CD4-positive, alpha-beta T cell treated with Interleukin-10 for 1 hour (primary cell): Measurements from ENCODE around the gene TDRD9.

Source experiments
- DNase-seq: peaks from one replicate; pipeline ENCODE4 v3.0.0-alpha.2; 2020

Gene TDRD9

DNA sequence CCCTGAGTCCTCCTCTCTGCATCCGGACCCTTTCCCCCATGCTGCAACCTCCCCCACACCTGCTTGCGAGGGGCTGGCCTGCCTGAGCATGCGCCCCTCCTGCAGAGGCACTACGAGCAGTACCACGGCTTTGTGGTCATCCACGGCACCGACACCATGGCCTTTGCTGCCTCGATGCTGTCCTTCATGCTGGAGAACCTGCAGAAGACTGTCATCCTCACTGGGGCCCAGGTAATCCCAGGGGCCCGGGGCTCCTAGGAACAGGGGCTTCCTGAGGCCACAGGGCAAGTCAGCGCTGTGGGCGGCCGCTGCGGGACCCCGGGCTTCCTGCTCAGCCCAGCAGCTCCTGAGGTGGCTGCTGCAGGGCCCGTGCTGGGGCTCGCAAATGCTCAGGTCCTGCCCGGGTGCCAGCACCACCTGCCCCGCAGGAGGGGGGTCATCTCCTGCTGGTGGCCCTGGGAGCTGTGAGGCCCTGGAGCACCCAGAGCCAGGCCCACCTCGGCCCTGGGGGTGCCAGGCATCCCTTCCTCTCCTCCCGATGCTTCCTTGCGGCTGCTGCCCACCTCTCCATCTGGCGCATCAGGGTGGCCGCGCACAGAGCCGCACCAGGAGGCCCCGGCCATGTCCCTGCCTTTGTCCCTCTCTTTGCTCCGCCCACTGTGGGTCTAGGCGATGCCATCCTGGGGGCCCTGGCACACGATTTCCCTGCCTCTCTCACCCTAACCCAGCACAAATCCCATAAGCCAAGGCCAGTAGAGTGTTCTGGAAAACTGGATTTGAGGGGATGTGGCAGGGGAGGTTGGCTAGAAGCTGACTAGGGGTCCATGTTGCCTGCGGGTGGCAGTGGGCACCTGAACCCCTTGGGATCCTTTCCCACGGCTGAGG lies 167.4 kb downstream of the TDRD9 start:
- no peak for DNase-seq

DNA sequence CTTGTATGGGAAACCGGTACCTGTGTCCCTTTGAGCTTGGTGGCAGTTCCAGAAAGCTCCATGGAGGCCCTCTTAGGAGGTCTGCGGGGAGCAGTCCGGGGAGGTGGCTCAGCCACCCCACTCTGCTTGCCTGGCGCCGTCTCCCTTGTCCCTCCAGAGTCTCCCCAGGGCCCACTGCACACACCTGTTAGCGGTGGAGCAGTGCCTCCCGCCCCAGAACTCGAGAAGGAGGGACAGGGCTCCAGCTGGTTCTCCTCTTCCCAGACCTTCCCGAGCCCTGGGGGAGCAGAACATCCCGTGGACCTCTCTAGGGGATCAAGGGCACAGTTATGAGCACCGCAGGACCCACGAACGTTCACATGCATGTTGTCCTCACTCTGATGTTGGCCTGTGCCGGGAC lies 168.1 kb downstream of the TDRD9 start:
- no peak for DNase-seq

DNA sequence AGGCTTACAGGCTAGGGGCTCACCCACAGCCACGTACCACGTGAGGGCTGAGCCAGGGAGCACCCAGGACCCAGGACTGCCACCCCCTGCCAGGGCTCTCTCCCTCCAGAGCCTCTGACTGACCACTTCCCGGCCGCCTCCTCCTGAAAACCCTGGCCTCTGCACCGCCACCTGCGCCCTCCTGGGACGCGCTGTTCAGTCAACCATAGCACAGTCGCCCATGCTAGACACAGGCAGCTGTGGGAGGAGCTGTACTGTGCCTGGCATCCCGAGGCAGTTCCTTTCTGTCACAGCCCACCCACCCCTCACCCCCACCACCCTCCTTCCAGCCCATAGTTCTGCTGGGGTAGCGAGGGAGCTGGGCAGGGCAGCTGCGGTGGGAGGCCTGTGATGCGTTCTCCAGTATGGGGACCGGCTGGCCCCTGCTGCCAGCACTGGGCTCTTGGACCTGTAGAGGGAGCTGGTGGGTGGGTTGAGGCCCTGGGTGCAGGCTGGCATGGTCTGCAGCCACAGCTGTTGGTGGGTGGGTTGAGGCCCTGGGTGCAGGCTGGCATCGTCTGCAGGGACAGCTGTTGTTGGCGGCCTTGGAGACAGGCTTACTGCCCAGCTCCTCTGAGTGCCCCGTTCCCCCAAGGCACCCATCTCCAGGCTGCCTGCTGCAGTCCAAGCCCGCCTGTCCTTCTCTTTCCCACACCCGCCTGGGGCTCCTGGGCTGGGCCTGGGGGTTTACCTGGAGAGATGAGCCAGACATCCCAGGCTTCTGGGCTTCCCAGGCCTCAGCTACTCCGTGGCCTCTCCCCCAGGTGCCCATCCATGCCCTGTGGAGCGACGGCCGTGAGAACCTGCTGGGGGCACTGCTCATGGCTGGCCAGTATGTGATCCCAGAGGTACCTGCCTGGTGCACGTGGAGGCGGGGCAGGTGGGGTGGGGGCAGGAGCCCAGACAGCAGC lies 168.8 kb downstream of the TDRD9 start:
- no peak for DNase-seq

DNA sequence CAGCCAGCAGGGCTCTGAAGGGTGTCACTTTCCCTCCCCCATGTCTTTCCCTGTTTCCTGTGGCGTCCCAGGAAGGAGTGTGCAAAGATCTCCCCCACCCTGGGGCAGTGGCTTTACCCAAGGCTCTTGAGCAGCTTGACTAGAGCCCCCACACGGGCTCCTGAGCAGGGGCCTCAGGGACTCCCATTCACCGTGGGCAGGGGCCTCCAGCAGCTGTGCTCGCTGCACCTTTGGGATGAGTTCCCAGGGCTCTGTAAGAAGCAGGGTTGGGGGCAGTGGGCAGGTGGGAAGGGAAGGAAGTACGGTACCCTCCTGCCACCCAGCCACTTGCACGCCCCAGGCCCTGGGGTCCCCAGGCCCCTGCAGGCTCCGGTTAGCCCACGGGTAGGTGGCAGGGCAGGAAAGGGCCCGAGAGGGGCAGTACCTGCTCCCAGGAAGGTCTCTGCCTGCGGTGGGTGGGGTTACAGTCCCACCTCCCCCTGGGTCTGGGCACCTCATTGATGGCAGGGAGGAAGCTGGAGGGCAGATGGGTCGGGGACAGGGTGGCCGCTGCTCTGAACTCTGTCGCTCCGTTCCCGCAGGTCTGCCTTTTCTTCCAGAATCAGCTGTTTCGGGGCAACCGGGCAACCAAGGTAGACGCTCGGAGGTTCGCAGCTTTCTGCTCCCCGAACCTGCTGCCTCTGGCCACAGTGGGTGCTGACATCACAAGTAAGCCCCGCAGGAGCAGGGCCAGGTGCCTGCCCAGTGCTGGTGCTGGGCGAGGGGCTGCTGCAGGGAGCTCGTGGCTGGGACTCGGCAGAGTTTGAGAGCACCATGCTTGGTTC lies 170.2 kb downstream of the TDRD9 start:
- no peak for DNase-seq

DNA sequence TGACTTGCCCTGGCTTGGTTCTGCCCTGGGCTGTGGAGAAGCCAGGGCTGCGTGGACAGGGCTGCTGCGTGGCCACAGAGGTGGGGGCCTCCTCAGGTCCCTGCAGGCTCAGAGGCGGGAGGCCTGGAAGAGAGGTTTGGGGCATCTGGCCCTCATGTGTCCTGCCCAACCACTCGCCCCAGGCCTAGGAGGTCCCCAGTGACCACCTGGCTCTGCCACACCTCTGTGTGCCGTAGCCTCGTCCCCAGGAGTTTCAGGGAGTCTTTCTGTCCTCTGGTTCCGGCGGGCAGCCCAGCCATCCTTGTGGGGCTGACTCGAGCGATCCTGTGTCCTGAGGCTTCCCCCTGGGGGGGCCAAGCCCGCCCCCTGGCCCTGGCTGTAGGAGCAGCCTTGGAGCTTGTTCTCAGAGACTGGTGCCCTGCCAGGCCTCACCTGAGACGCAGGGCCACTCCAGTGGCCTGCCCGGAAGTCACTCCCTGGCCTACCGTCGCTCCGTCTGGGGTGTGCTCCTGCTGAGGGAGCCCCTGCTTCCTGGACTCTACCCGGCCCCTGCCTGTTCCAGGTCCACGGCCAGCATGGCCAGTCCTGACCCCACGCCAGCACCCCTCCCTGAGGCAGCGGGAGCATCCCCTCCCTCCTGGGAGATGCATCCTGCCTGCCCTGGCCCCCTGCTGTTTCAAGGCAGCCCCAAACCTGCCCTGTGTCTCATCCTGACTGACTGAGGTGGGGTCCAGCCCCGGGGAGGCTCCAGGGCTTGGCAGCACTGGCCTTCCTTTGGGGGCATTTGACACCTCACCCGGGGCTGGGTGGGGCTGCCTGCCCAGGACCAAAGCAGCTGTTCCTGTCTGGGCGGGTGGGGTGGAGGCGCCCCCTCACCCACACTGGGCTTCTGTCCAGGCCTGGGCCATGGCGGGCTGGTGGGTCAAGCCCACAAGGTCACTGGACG lies 171.1 kb downstream of the TDRD9 start:
- no peak for DNase-seq

DNA sequence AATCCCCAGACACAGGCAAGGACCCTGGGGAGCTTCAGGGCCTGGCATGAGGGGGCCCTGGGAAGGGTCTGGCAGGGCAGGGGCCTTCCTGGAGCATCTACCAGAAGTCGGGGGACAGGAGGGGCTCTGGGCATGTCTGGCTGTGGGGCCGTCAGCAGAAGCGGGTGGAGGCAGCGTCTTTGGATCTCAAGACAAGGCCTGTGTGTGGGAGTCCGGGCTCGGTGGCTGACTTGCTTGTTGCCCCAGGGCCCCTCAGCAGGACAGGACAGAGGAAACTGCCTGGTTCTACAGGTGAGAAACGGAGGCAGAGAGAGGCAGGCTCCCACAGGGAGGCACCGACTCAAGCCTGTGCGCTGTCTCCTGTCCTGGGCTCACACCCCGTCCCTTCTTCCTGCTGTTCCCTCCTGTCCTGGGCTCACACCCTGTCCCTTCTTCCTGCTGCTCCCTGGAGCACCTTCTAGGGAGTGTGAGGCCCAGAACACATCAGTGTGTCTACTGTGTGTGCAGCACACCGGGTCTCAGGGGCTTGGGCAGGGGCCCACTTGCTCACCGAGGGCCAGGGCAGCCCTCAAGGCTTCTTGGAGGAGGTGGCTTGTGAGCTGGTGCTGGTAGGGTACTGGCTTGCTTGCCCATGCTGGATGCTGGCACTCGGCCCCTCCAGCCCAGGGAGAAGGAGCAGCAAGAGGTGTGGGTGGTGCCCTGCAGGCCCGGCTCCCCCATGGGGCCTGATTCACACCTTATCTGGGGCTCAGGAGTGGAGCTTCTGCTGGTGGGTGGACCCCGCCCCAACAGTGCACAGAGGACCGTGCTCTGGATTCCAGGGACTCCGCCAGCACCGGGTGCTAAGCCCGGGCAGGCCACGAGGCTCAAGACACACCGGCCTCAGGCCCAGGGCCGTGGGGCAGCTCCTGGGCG lies 172.2 kb downstream of the TDRD9 start:
- no peak for DNase-seq

DNA sequence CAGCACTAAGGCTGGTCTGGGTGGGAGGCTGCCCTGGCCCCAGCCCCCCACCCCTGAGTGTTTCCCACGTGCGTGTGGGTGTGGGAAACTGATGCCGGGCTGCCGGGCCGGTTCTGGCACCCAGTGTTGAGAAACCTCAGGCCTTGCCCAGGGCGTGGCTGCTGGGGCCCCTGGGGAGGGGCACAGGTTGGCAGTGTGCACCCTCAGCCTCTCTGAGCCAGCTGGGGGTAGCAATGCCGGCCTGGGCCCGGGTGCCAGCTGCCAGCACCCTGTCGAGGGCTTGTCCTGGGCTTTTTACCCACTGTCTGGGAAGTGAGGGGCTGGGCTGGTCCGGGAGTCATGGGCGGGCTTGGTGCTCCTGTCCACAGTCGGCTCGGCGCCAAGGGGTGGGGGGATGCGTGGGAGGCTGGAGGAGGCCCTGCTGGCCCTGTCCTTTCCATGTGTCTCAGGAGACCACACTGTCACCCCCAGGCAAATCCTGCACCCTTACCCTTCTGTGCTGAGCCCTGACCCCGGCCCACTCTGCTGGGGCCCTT lies 172.9 kb downstream of the TDRD9 start:
- no peak for DNase-seq

DNA sequence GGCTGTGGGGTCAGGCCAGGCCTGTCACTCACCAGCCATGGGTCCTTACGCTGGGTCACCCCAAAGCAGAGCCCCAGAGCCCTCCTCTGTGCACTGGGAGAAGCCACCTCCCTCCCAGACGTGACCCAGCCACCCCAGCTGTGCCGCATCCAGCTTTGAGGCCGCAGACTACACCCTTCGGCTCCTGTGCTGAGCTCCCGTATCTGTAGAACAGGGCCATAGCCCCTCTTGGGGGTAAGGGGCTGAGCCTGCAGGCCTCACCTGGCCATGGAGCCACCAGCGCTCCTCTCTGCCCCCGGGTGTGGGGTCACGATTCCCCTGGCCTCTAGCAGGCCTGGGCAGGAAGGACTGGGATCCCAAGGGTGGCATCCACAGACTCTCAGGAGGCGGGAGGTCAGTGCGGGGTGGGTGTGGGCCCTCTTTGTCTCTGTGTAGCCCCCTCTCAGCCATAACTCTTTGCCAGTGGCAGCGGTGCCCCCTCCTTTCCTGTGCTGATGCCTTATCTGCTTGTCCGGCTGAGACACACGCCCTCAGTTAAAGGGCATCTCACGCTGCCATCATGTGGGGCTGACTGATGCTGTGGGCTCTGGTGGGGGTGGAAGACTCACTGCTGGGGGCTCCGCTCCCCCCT lies 173.5 kb downstream of the TDRD9 start:
- no peak for DNase-seq
